Psoas muscle (tissue), 8 donors: ENCODE results near the gene GFRA3. TPM values are rescaled to one million over a fixed set of nuclear protein-coding genes. Genes with fewer than 3 reads are reported as not detected.

Experiments used
- ATAC-seq, 4 donors: fragments of 200-7000 bp; cut with Tn5 transposase; one replicate each; pipeline ENCODE4 v1.9.1; 2020; ENCODE audit warnings: moderate library complexity in 3 of 4, mild to moderate bottlenecking in 2 of 4
- DNase-seq, 2 donors: peaks; one replicate each; pipeline ENCODE4 v3.0.0-alpha.2; 2020
- H3K27ac ChIP-seq: fragments of 200-600 bp; one replicate; pipeline ENCODE4 v1.8.0; 2022
- H3K27me3 ChIP-seq, 3 donors: fragments of 200-600 bp in 1 of 3; one replicate each; pipeline versions ENCODE4 v1.6.1 to v1.8.0; 2013 to 2022; ENCODE audit warnings: low read length in 2 of 3, mild to moderate bottlenecking in 2 of 3, moderate library complexity in 1 of 3; ENCODE audit not compliant: insufficient read depth in 3 of 3
- H3K36me3 ChIP-seq, 2 donors: fragments of 200-600 bp in 1 of 2; one replicate each; pipeline versions ENCODE4 v1.6.1 to v1.8.0; 2013 to 2022; ENCODE audit warnings: low read depth in 1 of 2, mild to moderate bottlenecking in 1 of 2, moderate library complexity in 1 of 2; ENCODE audit not compliant: insufficient read depth in 1 of 2
- H3K4me1 ChIP-seq: fragments of 200-600 bp; one replicate; pipeline ENCODE4 v1.8.0; 2022
- H3K4me3 ChIP-seq: fragments of 200-600 bp; one replicate; pipeline ENCODE4 v1.8.0; 2022; ENCODE audit warnings: mild to moderate bottlenecking
- H3K9me3 ChIP-seq: fragments of 200-600 bp; one replicate; pipeline ENCODE4 v1.8.0; 2022
- WGBS, 3 donors: extraction: QIAGEN DNeasy Blood & Tissue Kit; methylation state at CpG; one replicate each; pipeline versions ENCODE4 v1.1.6 to v1.1.7; 2013; 5-methylcytosine and 5-hydroxymethylcytosine counted together
- intact Hi-C, 2 donors: fragments of 100-400 bp; cut with DNase I; formaldehyde crosslinking; loops; one replicate each; pipeline versions ENCODE4 v1.11.0 to v1.14.2; 2022
- polyA plus RNA-seq, 3 donors: library from polyadenylated mRNA; stranded (reverse); fragments of 200-250 nt; gene quantifications; one replicate each; pipeline ENCODE4 v1.2.3, GENCODE V29; 2013
- total RNA-seq, 4 donors: library from RNA; stranded (reverse); fragmentation: NEBNext Ultra II Directional in 2 of 4; extraction: Animal tissue kit (Norgen Biotek cat#: 25700) in 2 of 4; gene quantifications; one replicate each; pipeline versions ENCODE4 v1.2.1 to v1.2.4, GENCODE V29; 2021 to 2023
- TF ChIP-seq, protein P1 (sequence below): fragments of 200-600 bp; IDR thresholded peaks from one replicate; pipeline ENCODE4 v1.8.0; 2022; ENCODE audit warnings: antibody characterized with exemption
- donor health status: healthy with polysubstance abuse.
- donor health status: DM: no; HTN: no; CAD: no; lungs with moderate emphysema.
- donor health status: Bipolar disorder and iron deficiency.
- donor health status: healthy.
- donor health status: DM: yes; HTN: yes; CAD: no.
- donor health status: DM: no; HTN: no; CAD: no.
- donor health status: DM: no; HTN: no; CAD: no.
- donor health status: DM: yes; HTN: yes; CAD: no.

The GFRA3 gene
- total and polyA plus RNA-seq, 7 donors: 0.04 to 0.17 (median 0.10) TPM; not detected in 2

DNA sequence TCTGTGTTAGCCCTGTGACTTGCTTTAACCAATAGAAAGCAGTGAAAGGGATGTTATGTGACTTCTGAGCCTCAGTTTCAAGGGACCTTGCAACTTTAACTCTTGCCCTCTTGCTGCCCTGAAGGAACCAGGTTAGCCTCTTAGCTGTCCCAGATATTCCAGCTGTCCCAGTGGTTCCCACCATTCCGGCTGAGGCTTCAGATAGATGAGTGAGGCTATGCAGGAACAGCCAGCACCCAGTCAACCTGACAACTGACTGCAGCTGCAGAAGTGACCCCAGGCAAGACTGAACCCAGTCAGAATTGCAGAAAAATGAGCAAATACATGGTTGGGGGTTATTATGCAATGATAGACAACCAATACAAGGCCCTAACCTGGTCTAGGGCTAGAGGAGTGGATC lies 50.9 kb downstream of the GFRA3 start:
- H3K36me3 ChIP-seq: no peaks in the 10 kb centered on the region
- TF ChIP-seq, protein P1, sequence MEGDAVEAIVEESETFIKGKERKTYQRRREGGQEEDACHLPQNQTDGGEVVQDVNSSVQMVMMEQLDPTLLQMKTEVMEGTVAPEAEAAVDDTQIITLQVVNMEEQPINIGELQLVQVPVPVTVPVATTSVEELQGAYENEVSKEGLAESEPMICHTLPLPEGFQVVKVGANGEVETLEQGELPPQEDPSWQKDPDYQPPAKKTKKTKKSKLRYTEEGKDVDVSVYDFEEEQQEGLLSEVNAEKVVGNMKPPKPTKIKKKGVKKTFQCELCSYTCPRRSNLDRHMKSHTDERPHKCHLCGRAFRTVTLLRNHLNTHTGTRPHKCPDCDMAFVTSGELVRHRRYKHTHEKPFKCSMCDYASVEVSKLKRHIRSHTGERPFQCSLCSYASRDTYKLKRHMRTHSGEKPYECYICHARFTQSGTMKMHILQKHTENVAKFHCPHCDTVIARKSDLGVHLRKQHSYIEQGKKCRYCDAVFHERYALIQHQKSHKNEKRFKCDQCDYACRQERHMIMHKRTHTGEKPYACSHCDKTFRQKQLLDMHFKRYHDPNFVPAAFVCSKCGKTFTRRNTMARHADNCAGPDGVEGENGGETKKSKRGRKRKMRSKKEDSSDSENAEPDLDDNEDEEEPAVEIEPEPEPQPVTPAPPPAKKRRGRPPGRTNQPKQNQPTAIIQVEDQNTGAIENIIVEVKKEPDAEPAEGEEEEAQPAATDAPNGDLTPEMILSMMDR: no peak
- no peak overlapping the region for H3K27ac ChIP-seq
- no peaks in the 10 kb centered on the region for H3K9me3 ChIP-seq
- H3K27me3 ChIP-seq: no peaks in the 10 kb centered on the region
- H3K4me3 ChIP-seq: no peak overlapping the region
- intact Hi-C loops: loop anchor here (5.0 to 10.0 kb wide), 4 partner anchors 59 to 271 kb away; no protein-coding TSS in a partner anchor
- no peak for DNase-seq
- no peaks in the 10 kb centered on the region for H3K4me1 ChIP-seq
- WGBS, 3 donors: 90 to 100% (median 95%) methylated on average over 1 of the region's 1 CpG
- ATAC-seq: no peak

DNA sequence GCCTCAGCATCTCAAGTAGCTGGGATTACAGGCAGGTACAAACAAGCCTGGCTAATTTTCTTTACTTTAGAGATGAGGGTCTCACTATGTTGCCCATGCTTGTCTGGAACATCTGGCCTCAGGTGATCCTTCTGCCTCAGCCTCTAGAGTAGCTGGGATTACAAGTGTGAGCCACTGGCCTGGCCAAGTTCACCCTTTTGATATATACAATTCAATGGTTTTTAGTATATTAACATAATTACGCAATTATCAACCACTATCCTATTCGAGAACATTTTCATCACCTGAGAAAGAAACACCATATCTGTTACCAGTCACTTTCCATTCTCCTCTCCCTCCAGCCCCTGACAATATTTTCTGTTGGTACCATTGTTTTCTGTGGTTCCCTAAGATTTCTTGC lies 57.6 kb downstream of the GFRA3 start:
- 88 to 91% (median 91%) methylated on average over 2 of the region's 2 CpGs for WGBS, 3 donors
- DNase-seq: no peak
- ATAC-seq: no peak
- intact Hi-C loops: no loop called here
- no peaks in the 10 kb centered on the region for H3K27me3 ChIP-seq
- H3K27ac ChIP-seq: no peak overlapping the region
- TF ChIP-seq, protein P1: no peak
- no peaks in the 10 kb centered on the region for H3K9me3 ChIP-seq
- no peak overlapping the region for H3K4me3 ChIP-seq
- H3K4me1 ChIP-seq: peaks cover 9% of the 10 kb centered on the region
- no peaks in the 10 kb centered on the region for H3K36me3 ChIP-seq

DNA sequence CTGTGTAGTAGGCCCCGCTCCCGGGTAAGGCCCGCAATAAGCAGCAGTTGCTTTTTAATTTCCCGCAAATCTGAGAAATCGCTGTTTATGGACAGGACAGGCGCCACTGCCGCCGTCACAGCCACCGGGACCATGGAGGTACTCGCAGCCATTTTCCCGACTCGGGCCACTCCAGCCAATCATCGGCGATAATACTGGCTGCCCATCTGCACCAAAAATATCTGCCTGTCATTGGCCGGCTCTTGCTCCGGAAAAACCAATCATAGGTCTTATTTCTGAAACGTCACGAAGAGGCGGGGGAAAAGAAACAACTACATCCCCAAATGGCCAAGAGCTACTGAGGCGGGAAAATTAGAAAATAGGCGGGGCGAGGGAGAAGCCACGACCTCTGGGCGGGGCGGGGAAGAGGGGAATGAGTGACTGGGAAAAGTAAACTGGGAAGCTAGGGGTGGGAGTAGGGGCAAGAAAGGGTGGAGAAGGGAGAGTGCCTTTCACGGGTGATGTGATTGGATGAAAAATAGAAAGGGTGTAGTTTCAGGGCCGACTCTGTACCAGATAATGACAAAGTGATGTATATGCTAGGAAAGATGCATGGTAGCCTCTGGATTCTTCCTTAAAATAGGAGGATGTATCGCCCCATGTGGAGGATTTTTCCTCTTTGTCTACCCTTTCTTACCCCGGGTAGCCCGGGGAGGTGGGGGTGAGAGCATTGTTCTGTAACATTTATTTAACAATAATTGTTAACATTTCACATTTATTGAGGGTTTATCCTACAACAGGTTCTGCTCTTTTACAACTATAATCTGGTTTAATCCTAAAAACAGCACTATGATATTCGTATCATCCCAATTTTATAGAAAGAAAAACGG lies 61.0 kb downstream of the GFRA3 start, which contains the start of gene CDC23:
Gene CDC23 (minus strand): TSS at position 163 of the 869 bp plus-strand sequence. CDS start 11 bp downstream, at position 152.
- WGBS, 3 donors: 1% methylated on average over 32 of the region's 32 CpGs
- peak; percentile 98 to 100 (median 99) for ATAC-seq
- TF ChIP-seq, protein P1: no peak
- Histone ChIP-seq H3K36me3 (peaks cover 0 to 29% of the 10 kb centered on the region in 2 donors), H3K9me3 (no peaks in the 10 kb centered on the region), H3K27me3 (no peaks in the 10 kb centered on the region), H3K27ac (peak within 1 kb of the TSS; percentile 82), H3K4me3 (peak within 1 kb of the TSS; percentile 86), H3K4me1 (peaks cover 14% of the 10 kb centered on the region)
- intact Hi-C loops: no loop called here
- DNase-seq: peak; percentile 89 to 93

DNA sequence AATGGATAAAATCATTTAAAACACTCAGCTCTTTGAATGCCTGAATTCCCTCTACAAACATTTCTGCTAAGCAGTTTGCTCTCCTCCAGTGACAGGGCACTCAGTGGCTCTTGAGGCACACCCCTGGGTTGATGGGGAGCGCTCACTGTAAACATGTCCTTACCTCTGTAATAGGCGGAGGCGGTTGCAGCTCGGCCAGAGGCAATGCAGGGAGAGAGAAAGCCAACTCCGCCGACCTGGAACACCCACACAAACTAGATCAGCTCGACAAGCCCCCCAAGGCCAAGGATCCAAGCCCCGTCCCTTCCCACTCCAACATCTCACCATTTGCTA lies 61.6 kb downstream of the GFRA3 start:
- WGBS, 3 donors: 0% methylated on average over 8 of the region's 8 CpGs
- H3K4me3 ChIP-seq: peak overlapping the region; percentile 86
- peaks cover 0 to 29% of the 10 kb centered on the region in 2 donors for H3K36me3 ChIP-seq
- ATAC-seq: peak; percentile 31 to 60 (median 36)
- intact Hi-C loops: no loop called here
- DNase-seq: peak in 1 of 2 donors; percentile 17
- no peaks in the 10 kb centered on the region for H3K27me3 ChIP-seq
- TF ChIP-seq, protein P1: no peak
- H3K9me3 ChIP-seq: no peaks in the 10 kb centered on the region
- H3K4me1 ChIP-seq: peaks cover 14% of the 10 kb centered on the region
- H3K27ac ChIP-seq: peak overlapping the region; percentile 82
